ENCODE measurements around the gene TCP11. TPM values are rescaled to one million over a fixed set of nuclear protein-coding genes. Genes with fewer than 3 reads are reported as not detected.
"Not testable (repeated sequence)": the region's sequence is repeated elsewhere in the genome, so short reads cannot be mapped to it uniquely, and the experiment has no call there.

The TCP11 gene
- total and polyA plus RNA-seq, 4 donors = 0.16 to 1.7 (median 0.56) TPM

DNA sequence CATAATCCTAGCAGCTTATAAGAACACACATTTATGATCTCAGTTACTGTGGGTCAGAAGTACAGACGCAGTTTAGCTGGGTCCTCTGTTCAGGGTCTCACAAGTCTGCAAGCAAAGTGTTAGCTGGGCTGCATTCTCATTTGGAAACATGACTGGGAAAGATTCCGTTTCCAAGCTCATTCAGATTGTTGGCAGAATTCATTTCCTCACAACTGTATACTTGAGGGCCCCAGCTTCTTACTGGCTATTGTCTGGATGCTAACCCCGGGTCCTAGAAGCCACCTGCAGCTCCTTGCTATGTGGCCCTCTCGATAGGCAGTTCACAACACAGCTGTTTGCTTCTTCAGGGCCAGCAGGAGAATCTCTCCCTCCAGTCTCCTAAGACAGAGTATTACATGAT is 13.1 kb downstream of the TCP11 start:
- Histone ChIP-seq H3K4me1 (ENCODE audit: control insufficient read depth in 5 of 5, insufficient read depth in 5 of 5, low read length in 5 of 5) (no peaks in the 10 kb centered on the region), H3K4me3 (no peak overlapping the region), H3K9ac (ENCODE audit: insufficient read depth in 1 of 2, low read length in 2 of 2) (no peak overlapping the region), H3K27ac (ENCODE audit: low read depth in 1 of 2, low read length in 1 of 2) (no peak overlapping the region), H3K9me3 (ENCODE audit: control insufficient read depth in 4 of 4, insufficient read depth in 3 of 4, low read length in 3 of 4) (peaks cover 0 to 2% (median 0%) of the 10 kb centered on the region in 4 donors), H3K36me3 (ENCODE audit: control insufficient read depth in 4 of 4, insufficient read depth in 4 of 4, low read length in 4 of 4) (no peaks in the 10 kb centered on the region), H3K27me3 (ENCODE audit: control insufficient read depth in 3 of 3, insufficient read depth in 3 of 3, low read length in 2 of 3) (no peaks in the 10 kb centered on the region)
- ATAC-seq (ENCODE audit: insufficient read depth, low FRiP score) (no peak), DNase-seq (no peak)
- WGBS, 2 donors = 61 to 62% methylated on average over 4 of the region's 4 CpGs
- TF ChIP-seq, protein P1, sequence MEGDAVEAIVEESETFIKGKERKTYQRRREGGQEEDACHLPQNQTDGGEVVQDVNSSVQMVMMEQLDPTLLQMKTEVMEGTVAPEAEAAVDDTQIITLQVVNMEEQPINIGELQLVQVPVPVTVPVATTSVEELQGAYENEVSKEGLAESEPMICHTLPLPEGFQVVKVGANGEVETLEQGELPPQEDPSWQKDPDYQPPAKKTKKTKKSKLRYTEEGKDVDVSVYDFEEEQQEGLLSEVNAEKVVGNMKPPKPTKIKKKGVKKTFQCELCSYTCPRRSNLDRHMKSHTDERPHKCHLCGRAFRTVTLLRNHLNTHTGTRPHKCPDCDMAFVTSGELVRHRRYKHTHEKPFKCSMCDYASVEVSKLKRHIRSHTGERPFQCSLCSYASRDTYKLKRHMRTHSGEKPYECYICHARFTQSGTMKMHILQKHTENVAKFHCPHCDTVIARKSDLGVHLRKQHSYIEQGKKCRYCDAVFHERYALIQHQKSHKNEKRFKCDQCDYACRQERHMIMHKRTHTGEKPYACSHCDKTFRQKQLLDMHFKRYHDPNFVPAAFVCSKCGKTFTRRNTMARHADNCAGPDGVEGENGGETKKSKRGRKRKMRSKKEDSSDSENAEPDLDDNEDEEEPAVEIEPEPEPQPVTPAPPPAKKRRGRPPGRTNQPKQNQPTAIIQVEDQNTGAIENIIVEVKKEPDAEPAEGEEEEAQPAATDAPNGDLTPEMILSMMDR (IDR thresholded peaks at IDR 0.05; ENCODE audit: control extremely low read depth, extremely low read depth) = no peak

DNA sequence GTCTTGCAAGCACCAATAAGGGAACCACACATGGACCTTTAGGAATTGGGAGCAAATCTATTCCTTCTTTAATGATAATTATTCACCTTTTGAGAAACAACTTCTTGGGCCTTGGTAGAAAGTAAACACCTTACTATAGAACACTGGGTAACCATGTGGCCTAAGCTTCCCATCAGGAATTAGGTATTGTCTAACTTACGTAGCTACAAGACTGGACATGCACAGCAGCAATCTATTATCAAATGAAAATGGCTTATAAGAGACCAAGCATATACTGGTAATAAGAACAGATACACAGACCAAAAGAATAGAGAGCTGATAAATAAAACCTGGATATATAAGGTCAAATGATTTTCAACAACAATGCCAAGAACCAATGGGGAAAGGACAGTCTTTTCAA is 16.8 kb downstream of the TCP11 start:
- DNase-seq = no peak
- no peak overlapping the region for H3K9ac ChIP-seq (ENCODE audit: insufficient read depth in 1 of 2, low read length in 2 of 2)
- H3K27ac ChIP-seq (ENCODE audit: low read depth in 1 of 2, low read length in 1 of 2) = no peak overlapping the region
- peaks cover 0 to 5% (median 0%) of the 10 kb centered on the region in 4 donors for H3K9me3 ChIP-seq (ENCODE audit: control insufficient read depth in 4 of 4, insufficient read depth in 3 of 4, low read length in 3 of 4)
- H3K27me3 ChIP-seq (ENCODE audit: control insufficient read depth in 3 of 3, insufficient read depth in 3 of 3, low read length in 2 of 3) = no peaks in the 10 kb centered on the region
- H3K4me1 ChIP-seq (ENCODE audit: control insufficient read depth in 5 of 5, insufficient read depth in 5 of 5, low read length in 5 of 5) = no peaks in the 10 kb centered on the region
- H3K4me3 ChIP-seq = no peak overlapping the region
- ATAC-seq (ENCODE audit: insufficient read depth, low FRiP score) = no peak
- 92 to 99% methylated on average over 1 of the region's 1 CpG for WGBS, 2 donors
- no peaks in the 10 kb centered on the region for H3K36me3 ChIP-seq (ENCODE audit: control insufficient read depth in 4 of 4, insufficient read depth in 4 of 4, low read length in 4 of 4)
- TF ChIP-seq, protein P1 (IDR thresholded peaks at IDR 0.05; ENCODE audit: control extremely low read depth, extremely low read depth) = no peak

DNA sequence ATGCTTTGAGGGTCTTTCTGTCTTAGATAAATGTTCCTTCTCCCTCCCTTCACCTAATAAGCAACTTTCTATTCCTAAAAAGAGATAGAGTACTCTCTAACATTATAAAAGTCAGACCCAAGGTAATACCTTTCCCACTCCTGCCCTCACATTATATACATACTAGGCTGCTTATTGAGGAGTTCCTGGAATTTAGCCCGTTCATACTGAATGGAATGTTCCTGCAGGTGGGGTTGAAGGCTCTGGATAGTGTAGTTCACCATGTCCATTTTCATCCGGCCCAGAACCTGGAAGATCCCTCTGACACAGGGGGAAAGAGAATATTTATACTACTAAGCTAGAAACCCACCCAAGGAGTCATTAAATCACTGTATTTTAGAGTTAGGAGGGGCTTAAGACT is 20.4 kb downstream of the TCP11 start:
- TF ChIP-seq, protein P1 (IDR thresholded peaks at IDR 0.05; ENCODE audit: control extremely low read depth, extremely low read depth) = no peak
- H3K9ac ChIP-seq (ENCODE audit: insufficient read depth in 1 of 2, low read length in 2 of 2) = no peak overlapping the region
- H3K36me3 ChIP-seq (ENCODE audit: control insufficient read depth in 4 of 4, insufficient read depth in 4 of 4, low read length in 4 of 4) = no peaks in the 10 kb centered on the region
- ATAC-seq (ENCODE audit: insufficient read depth, low FRiP score) (no peak), DNase-seq (no peak)
- no peak overlapping the region for H3K27ac ChIP-seq (ENCODE audit: low read depth in 1 of 2, low read length in 1 of 2)
- H3K4me1 ChIP-seq (ENCODE audit: control insufficient read depth in 5 of 5, insufficient read depth in 5 of 5, low read length in 5 of 5) = no peaks in the 10 kb centered on the region
- H3K4me3 ChIP-seq = no peak overlapping the region
- WGBS, 2 donors = 71 to 90% methylated on average over 2 of the region's 2 CpGs
- no peaks in the 10 kb centered on the region for H3K27me3 ChIP-seq (ENCODE audit: control insufficient read depth in 3 of 3, insufficient read depth in 3 of 3, low read length in 2 of 3)
- H3K9me3 ChIP-seq (ENCODE audit: control insufficient read depth in 4 of 4, insufficient read depth in 3 of 4, low read length in 3 of 4) = peaks cover 0 to 5% (median 0%) of the 10 kb centered on the region in 4 donors

DNA sequence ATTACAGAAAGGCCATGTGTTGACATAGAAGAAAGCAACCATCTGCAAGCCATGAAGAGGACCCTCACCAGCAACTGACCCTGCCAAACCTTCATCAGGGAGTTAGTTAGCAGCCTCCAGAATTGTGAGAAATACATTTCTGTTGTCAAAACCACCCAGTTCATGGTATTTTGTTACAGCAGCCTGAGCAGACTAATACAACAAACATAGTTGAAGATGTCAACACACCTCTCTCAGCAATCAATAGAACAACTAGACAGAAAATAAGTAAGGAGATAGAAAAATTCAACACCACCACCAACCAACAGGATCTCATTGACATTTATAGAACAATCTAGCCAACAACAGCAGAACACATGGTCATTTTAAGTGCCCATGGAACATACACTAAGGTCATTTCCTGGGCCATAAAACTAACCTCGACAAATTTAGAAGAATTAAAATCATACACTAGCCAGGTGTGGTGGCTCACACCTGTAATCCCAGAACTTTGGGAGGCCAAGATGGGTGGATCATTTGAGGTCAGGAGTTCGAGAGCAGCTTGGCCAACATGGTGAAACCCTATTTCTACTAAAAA is 32.7 kb downstream of the TCP11 start:
- ATAC-seq (ENCODE audit: insufficient read depth, low FRiP score) = no peak
- Histone ChIP-seq H3K9me3 (ENCODE audit: control insufficient read depth in 4 of 4, insufficient read depth in 3 of 4, low read length in 3 of 4) (peaks cover 0 to 6% (median 0%) of the 10 kb centered on the region in 4 donors), H3K4me1 (ENCODE audit: control insufficient read depth in 5 of 5, insufficient read depth in 5 of 5, low read length in 5 of 5) (no peaks in the 10 kb centered on the region), H3K36me3 (ENCODE audit: control insufficient read depth in 4 of 4, insufficient read depth in 4 of 4, low read length in 4 of 4) (no peaks in the 10 kb centered on the region), H3K9ac (ENCODE audit: insufficient read depth in 1 of 2, low read length in 2 of 2) (no peak overlapping the region), H3K27ac (ENCODE audit: low read depth in 1 of 2, low read length in 1 of 2) (no peak overlapping the region), H3K27me3 (ENCODE audit: control insufficient read depth in 3 of 3, insufficient read depth in 3 of 3, low read length in 2 of 3) (no peaks in the 10 kb centered on the region), H3K4me3 (no peak overlapping the region)
- TF ChIP-seq, protein P1 (IDR thresholded peaks at IDR 0.05; ENCODE audit: control extremely low read depth, extremely low read depth) = no peak
- DNase-seq = no peak
- 89% methylated on average over 2 of the region's 2 CpGs for WGBS, 2 donors

DNA sequence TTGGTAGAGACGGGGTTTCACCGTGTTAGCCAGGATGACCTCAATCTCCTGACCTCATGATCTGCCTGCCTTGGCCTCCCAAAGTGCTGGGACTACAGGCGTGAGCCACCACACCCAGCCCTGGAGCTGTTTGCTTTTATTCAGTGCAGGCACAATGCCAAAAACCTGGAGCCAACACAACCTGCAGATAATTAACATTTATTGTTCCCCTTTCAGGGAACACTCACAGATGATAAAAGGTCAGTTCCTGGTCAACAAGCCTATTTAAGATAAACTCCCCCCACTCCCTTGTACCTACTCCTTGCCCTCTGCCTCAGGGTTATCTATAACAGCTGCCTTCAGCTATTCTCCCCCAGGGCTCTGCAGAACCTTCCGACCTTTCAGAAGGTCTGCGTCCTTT is 33.4 kb downstream of the TCP11 start:
- ATAC-seq (ENCODE audit: insufficient read depth, low FRiP score); H3K36me3 ChIP-seq (ENCODE audit: control insufficient read depth in 4 of 4, insufficient read depth in 4 of 4, low read length in 4 of 4): not testable (repeated sequence)

More for the DNA sequence above, 33.4 kb downstream of the TCP11 start:
- H3K27ac ChIP-seq (ENCODE audit: low read depth in 1 of 2, low read length in 1 of 2); H3K4me3 ChIP-seq; DNase-seq; H3K4me1 ChIP-seq (ENCODE audit: control insufficient read depth in 5 of 5, insufficient read depth in 5 of 5, low read length in 5 of 5); H3K27me3 ChIP-seq (ENCODE audit: control insufficient read depth in 3 of 3, insufficient read depth in 3 of 3, low read length in 2 of 3); H3K9me3 ChIP-seq (ENCODE audit: control insufficient read depth in 4 of 4, insufficient read depth in 3 of 4, low read length in 3 of 4); H3K9ac ChIP-seq (ENCODE audit: insufficient read depth in 1 of 2, low read length in 2 of 2): not testable (repeated sequence)
- WGBS, 2 donors = 70 to 87% methylated on average over 5 of the region's 5 CpGs
